Activated CD8-positive, alpha-beta memory T cell treated with anti-CD3 and anti-CD28 coated beads for 24 hours (primary cell): ENCODE data around the gene PNKD.
A peak's percentile ranks its signal among the peaks of the same experiment; 100 is the strongest.

ENCODE experiments used
- DNase-seq: peaks from one replicate; pipeline ENCODE4 v3.0.0-alpha.2; 2020

Gene PNKD, protein sequence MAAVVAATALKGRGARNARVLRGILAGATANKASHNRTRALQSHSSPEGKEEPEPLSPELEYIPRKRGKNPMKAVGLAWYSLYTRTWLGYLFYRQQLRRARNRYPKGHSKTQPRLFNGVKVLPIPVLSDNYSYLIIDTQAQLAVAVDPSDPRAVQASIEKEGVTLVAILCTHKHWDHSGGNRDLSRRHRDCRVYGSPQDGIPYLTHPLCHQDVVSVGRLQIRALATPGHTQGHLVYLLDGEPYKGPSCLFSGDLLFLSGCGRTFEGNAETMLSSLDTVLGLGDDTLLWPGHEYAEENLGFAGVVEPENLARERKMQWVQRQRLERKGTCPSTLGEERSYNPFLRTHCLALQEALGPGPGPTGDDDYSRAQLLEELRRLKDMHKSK

DNA sequence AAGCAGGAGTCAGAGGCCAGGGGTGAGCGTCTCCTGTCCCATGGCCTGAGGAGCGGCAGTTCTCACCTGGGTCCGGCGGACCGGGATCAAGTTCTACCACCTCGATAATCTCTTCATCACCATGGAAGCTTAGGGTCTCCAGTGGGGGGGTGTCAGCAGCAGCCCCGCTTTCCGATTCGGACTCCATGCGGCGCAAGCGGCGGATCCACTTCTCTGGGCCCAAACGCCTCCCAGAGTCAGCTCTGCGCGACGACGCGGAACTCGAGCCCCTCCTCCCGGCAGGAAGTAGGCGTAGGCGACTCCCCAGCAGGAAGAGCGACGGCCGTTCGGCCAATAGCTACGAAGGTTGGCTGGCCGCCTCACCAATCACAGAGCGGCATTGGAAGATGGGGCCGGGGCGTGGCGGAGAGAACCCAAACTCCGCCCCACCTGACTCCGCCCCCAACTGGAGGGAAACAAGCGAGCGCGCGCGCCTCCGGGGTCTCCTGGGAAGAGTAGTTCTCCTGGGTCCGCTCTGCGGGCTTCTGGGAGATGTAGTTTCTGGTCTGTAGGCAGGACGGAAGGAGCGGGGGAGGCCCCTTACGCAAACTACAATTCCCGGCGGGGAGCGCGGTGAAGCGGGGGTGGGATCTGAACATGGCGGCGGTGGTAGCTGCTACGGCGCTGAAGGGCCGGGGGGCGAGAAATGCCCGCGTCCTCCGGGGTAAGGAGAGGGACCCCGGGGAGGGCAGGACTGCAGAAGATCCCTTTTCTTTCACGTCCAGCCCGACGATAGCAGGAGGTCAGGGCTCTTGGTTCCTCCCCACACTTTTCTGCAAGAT lies at the start of gene PNKD, which contains the start of gene AAMP:
TSS of gene PNKD (plus strand) at position 620 of the 821 bp plus-strand sequence. CDS start at position 637, 17 bp downstream.
TSS of gene AAMP (minus strand) at position 238 of the 821 bp plus-strand sequence. CDS start at position 187, 51 bp downstream.
- peak; percentile 100 for DNase-seq

DNA sequence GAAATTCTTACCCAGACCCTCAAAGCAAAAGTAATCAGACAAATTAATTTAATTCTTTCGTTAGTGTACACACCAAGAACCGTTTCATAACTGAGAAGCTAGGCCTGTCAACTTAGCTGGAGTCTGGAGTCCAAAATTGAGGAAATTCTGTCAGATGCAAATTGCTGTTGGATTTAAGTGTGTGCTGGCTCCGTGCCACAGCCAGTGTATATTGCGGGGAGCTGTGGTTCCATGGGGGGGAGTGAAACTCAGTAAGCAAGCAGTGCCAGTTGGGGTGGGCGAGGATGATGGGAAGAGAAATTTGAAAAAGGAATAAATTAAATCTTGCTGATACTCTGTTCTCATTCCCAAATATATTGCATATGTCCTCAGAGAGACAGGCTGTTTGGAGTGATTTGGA lies 49.3 kb upstream of the PNKD start:
- DNase-seq: no peak

DNA sequence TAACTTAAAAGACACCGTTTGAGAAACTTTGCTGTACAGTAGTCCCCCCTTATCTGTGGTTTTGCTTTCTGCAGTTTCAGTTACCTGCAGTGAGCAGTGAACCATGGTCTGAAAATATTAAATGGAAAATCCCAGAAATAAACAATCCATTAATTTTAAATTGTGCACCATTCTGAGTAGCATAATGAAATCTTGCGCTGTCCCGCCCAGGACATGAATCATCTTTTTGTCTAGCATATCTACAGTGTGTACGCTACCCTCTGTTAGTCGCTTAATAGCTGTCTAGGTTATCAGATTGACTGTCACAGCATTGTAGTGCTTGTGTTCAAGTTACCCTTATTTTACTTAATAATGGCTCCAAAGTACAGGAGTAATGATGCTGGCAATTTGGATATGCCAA lies 47.3 kb upstream of the PNKD start:
- DNase-seq: no peak

DNA sequence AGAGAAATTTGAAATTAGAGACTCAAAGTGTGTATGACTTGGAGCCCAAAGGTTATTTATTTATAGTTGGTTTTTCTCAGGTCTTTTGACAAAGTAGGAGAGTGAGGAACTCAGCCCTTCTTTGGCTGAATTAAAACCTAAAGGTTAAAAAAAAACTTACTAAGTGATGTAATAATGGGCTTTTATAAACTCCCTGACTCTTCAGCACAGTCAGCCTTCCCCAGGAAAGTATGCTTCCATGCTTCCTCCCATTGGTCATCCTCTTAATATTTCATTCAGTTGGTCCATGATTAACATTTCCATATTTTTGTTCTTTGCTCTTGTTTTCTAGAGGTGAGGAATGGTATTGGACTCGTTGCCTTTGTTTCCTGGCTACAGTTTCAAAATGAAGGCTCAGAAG lies 46.1 kb upstream of the PNKD start:
- DNase-seq: no peak

DNA sequence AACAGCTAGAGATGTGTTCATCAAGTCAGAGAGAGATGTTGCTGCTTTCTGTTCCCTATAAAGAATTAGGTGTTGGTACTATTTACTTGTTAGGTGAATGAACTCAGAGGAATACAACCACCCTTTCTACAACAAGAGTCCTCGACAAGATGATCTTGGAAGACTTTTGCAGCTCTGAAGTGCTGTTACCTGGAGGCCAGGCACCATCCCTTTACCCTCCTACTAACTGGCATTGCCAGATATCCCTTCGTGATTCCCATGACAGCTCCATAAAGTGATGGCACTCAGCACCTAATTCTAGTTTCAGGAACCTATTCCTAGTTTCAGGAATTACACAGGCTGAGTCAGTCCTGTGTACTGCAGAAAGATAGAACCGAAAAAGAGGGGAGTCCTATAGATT lies 43.4 kb upstream of the PNKD start:
- DNase-seq: no peak

DNA sequence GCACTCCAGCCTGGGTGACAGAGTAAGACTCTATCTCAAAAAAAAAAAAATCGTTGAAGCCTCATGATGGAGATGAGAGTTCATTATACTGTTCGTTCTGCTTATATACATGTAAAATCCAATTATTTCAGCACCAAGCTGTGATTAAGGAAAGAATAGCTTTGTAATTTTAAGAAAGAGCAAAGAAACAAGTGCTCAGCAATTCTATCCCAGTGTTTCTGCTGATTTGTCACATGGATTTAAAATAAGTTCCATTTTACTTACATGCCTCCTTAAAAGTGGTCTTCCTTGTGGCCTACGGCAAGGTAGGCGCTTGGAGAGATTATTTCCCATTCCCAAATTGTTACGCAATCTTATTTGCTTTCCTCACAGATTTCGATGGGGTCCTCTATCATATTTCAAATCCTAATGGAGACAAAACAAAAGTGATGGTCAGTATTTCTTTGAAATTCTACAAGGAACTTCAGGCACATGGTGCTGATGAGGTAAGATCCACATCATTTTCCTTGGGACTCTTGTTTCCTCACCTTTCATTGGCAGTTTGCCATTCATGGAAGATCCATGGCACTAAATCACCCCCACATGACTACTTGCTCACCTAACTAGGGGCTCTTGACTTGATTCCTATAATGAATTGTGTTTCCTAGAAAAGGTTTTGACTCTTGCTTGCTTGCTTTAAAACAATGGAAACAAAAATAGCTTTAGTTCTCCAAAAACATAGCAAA lies 41.8 kb upstream of the PNKD start:
- DNase-seq: no peak

DNA sequence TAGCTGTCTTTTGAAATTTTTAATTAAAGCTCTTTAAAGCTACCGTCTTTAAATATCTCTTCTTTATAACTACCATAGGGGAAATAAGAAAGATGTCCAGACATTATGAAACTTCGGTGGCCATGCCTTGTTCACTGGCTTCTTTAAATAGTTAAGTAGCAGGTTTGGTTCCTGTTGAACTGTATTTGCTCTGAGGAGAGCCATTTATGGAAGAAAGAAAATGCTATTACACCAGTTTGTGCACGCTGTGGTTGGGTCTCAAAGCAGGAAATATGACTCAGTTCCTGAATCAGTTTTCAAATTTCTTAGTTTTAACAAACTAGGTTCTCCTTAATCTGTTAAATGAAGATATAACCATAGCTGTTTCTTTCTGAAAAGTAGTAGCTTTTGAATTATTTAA lies 41.1 kb upstream of the PNKD start:
- no peak for DNase-seq

DNA sequence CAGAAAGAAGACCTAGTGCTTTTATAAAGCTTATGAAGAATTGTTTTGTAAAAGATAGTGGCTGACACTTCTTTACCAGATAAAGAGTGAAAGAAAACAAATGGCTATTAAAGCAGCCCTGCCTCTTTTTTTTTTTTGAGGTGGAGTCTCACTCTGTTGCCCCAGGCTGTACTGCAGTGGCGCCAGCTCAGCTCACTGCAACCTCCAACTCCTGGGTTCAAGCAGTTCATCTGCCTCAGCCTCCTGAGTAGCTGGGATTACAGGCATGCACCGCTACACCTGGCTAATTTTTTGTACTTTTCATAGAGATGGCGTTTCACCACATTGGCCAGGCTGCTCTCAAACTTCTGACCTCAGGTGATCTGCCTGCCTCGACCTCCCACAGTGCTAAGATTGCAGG lies 40.5 kb upstream of the PNKD start:
- no peak for DNase-seq

DNA sequence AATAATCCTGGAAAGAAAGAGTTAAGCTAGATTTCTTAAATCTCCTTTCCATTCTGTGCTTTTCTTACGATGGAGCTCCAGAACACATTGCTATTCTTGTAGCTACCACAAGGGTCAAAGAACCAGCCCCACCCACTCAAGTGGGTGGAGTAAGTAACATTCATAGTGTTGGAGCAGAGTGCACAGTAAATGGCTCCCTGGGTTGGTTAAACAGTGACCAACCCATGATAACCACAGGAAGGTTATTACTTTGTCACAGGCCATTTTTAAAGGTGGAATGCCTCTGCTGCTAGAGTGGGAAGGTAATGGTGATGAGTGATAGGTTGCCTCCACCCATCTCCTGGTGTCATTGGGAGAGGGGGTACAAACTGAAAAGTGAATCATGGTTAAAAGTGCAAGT lies 39.4 kb upstream of the PNKD start:
- no peak for DNase-seq

DNA sequence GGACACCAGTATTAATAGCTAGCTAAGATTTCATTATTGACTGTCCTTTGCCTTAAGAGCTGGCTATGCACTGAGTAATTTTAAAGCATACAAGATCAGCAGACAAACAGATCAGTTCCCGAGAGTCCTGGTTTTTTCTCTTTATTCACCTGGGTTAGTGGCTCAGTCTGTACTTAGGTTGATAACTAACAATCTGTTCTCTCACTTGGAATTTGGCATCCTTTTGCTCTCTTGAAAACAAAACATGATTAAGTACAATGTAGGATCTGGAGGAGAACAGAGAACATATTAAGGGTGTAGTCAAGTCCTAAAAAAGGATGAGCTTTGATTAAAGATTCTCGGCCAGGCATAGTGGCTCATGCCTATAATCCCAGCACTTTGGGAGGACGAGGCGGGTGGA lies 36.8 kb upstream of the PNKD start:
- DNase-seq: no peak

DNA sequence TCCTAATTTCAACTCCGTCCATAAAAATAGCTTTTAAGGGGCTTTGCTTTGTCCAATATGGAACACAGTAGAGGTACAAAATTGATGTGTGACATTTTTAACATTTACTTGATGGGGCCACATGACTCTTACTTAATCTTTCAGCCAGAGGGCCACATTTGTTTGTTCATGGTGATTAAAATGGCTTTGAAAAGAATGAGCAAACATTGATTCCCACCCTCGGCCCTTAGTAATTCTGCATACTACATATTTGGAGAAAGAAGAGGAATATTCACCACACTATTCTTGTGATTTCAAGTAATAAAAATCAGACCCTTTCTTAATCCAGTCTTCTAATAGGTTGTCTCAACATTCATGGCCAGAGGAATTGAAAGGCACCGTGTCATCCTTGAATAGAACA lies 35.8 kb upstream of the PNKD start:
- DNase-seq: no peak

DNA sequence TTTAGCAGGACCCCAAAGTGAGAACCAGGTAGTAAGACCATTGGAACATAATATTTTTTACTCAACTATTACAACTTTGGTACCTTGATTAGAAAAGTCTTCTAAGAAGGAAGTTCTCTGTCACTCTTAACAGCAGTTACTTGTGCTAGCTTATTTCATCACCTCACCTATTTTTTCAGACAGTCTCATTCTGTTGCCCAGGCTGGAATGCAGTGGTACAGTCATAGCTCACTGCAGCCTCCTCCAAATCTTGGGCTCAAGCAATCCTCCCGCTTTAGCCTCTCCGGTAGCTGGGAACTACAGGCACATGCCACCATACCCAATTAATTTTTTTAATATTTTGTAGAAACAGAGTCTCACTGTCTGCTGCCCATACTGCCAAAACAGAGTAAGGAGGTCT lies 35.3 kb upstream of the PNKD start:
- DNase-seq: no peak

DNA sequence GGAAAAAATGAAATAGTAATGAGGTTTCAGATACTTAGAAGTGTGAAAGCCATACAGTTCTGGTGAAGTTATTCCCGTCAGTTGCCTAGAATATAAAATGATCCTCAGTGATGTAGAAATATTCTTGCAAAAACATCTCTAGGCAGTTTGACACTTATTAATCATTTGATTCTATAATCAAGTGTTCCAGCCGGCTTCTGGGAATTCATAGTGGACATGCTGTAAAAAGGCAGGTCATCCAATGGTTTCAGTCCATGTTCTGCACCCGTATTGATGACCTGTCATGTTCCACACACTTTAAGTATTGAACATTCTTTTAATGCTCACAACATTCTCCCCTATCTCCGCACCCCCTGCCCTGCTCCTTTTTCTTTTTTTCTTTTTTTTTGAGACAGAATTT lies 33.5 kb upstream of the PNKD start:
- DNase-seq: no peak

DNA sequence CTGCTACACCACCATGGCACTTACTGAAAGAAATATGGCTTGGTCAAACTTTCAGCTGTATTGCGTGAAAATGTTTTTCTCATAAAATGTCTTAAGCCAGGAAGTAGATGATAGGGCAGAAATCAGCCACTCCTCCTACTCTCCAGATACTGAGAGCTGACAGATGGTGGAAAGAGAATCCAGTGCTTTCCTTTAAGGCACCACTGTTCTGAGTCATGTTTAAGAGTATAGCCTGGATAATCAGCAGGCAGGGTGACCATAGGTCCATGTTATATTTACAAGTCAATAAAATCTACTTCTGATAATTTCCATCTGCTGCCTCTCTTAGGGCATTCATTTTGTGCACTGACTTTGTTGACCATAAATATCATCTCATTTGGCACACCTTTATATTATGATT lies 31.4 kb upstream of the PNKD start:
- no peak for DNase-seq

DNA sequence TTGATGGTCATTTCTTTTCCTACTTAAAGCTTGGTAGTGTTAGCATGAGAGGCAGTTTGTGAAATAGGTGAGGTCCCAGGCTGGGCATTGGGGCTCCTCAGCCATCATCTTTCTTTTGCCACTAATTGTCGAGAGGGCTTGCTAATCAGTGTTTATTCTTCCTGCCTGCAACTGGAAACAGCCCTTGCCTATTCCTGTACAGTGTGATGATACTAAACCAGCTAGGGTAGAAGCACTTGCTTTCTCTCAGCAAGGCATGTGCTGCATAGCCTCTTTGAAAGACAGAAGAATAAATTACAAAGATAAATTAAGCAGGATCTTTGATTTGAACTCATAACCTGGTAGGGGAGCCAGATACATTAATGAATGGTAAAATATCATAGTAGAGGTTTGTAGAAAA lies 26.1 kb upstream of the PNKD start:
- DNase-seq: no peak

DNA sequence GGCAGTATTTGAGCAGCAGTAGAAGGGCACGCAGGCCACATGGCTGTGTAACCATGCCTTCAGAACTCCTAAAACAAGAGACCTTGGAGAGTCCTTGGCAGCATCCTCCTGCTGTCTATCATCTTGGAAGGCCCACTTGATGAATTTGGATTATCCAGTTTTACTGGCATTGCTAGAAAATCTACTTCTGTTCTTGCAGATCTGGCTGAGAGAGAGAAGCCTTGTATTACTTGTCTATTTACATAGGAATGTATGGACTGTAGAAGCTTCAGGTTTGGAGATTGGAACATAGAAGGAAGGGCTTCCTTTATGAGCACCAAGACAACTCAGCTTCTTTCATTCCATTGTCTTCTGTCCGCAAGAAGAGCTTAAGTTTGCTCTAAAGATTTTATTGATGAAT lies 25.7 kb upstream of the PNKD start:
- DNase-seq: no peak

DNA sequence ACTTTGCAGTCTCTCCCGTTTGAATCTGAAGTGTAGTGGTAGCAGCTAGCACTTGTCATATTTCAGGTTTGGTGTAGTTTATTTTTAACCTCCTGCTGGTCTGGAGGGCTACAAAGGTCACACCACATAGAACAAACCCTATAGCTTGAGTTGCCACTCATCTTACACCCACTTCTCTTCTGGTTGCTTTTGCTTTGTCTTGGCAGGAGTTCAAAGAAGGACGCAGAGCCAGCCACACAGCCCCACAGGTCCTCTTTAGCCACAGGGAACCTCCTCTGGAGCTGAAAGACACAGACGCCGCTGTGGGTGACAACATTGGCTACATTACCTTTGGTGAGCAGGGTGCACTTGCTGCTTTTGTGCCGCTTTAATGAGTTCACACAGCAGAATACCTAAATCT lies 25.1 kb upstream of the PNKD start:
- DNase-seq: no peak

DNA sequence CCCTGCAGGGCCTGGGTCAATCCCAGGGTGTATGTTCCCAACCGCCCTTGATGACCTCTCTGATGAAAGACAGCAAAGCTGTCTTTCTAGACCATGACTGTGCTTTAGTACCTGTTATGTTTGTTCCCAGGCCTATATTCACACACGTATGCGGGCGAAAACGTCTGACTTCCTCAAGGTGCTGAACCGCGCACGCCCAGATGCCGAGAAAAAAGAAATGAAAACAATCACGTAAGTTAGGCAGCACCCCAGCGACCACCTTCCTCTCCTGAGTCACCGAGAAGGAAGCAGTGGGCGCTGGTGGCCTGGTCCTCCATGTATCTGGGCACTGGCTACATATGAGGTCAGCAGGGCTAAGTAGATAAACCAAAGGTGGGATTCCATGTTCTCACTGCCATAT lies 20.6 kb upstream of the PNKD start:
- no peak for DNase-seq

DNA sequence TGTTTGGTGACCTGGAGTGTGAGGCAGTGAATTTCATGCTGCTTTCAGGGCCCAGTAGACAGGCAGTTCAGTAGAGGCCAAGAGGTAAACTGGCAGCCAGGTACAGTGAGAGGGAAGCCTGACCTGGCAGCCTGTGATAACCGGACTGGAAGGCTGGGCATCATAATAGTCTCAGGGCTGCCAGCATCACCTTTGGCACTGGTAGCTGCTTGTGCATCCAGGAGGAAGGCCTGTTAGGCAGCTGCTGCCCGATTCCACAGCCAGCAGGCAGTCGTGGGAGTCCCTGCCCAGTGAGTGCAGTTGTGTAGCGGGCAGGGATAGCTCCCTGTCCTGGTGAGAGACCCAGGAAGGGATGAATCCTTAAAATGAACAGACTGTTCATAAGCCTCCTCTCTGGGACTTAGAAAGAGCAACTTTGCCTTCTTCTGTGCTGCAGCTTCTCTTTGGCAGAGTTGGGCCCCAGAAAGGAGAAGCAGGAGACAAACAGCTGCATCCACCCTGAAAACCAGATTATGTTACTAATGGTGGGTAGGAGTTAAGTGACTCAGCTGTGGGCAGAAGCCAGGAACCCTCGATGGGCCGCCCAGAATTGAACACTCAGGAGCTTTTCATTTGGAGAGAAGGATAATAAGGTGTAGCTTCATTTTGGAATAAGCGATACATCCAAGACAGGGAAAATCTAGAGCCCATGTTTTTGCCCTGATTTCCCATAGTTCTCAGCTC lies 17.6 kb upstream of the PNKD start:
- DNase-seq: no peak

DNA sequence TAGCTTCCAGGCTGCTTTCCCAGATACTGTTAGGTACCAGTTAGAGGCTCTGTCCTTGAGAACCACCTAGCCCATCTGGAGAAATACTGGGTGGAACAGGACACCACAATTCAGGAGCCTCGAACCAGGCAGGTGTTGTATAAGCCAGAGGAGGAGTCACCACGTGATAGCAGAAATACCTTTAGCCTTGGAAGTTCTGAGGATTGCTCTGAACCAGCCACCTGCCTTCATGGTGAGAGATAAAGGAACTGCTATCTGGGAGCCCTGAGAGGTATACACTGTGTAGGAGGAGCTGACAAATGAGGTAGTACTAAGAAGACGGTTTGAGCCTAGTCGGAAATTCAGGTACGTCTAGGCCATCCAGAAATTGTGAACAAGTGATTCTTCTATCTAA lies 17.1 kb upstream of the PNKD start:
- no peak for DNase-seq

DNA sequence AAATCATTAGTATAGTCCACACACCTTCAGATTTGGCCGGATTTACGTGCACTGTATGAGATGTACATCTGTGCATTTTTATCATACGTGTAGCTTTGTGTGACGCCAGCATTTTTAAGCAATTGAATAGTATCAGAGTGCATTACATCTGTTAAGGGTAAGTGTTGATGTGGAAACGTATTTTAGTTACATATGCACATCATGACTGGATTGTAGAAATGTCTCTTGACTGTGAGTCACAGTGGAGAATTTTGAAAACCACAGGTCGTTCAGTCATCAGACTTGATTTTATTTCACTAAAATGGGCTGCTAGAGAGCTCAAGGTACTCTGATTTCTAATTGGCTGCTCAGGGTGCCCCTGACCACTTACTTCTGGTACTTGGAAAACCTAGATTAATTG lies 14.9 kb upstream of the PNKD start:
- DNase-seq: no peak

DNA sequence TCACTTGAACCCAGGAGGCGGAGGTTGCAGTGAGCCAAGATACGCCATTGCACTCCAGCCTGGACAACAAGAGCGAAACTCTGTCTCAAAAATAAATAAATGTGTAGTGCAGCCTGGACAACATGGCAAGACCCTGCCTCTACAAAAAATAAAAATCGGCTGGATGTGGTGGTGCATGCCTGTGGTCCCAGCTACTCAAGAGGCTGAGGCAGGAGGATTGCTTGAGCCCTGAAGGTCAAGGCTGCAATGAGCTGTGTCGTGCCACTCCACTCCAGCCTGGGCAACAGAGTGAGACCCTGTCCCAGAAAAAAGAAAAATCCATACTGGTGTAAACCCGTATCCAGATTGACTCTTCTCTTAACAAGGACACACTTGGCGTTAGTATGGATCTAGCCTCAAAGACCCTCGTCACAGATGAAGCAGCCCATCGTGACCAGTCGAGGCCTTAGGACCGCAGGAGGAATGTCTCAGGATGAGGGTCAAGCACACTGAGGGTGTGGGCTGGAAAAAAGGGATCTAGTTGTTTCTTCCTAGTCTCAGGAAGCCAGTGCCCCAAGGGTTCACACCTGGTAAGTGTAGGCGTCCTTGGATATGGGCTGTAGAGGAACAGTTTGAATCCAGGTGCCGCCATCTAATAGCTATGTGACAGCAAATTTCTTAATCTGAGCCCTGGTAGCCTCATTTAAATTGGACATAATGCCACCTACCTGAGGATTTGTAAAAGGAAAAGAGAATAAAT lies 13.5 kb upstream of the PNKD start:
- DNase-seq: no peak
